Raji (cell line): ENCODE results near the gene SOX4.

ENCODE experiments used
- POLR2A ChIP-seq: IDR thresholded peaks from 2 replicates; pipeline ENCODE4 v1.6.1; 2011; ENCODE audit warnings: low read depth, low read length, control low read depth; ENCODE audit not compliant: insufficient read depth

Gene SOX4

DNA sequence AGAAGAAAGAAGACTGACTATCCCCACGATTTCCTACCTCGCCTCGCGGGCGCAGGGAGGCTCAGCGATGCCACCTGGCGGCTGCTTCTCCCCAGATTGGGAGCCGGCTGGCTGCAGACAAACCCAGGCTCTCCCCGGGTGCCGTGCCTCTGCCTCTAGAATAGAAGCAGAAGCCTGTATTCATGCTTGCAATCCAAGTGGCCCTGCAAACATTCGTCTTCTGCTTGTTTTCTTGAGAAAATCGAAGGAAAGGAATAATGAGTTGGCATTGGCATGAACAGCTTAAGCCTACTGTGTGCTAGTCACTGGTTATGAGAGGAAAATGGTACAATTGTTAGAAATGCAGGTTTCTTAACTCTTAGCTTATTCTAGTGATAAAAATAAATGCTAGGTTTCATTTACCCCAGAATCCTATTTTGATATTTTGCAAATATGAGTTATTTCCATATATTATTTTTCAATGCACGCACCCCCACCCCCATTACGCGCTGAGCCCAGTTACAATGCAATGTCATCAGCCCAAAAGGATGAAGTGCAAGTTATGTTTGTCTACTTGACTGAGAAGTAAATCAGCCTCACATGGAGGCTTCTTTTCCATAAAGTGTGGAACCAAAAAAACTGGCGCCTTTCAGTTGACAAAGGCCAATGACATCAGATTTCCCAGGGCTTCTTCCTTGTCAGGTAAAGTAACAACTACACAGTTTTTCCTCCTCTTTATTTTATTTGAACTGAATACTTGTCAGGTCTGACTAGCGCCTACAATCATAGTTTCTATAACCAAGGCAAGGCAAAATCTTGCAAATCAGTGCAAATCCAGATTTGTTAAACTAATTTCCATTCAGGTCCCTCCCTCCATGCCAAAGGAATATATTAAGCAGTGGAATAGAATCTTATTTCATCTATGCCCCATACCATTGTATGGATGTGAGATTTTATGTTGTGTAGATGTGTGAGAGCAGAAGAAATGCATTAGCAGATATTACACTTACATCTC, 3.9 kb upstream of the SOX4 start:
- no peak for TF ChIP-seq POLR2A

DNA sequence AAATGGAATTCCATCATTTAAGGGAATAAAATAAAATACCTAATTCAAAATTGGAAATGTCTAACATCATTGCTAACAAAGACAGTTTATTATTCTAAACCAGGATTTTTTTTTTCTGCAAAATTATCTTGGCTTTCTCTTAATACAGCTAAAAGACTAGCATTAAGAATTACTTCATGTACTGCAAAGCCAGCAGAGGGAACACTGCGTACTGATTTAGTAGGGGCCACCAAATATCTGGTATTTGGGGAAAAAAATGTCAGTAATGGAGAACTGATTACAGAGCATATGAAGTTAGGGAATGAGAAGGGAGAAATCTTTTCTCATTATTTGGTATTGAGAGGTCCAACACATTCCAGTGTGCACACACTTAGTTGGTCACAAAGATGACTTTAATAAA, 3.2 kb upstream of the SOX4 start:
- no peak for TF ChIP-seq POLR2A

- TF ChIP-seq POLR2A, result no peak
Observed at GRCh38 chr6:21591446-21591845, 2.1 kb upstream of the SOX4 start.

GRCh38 chr6:21592953-21593352, 598 bp upstream of the SOX4 start:
- no peak for TF ChIP-seq POLR2A

- TF ChIP-seq POLR2A, result no peak
Observed at GRCh38 chr6:21593927-21594415, 420 bp downstream of the SOX4 start.

GRCh38 chr6:21594416-21595281, 1.1 kb downstream of the SOX4 start:
- TF ChIP-seq POLR2A, result peak; percentile 31; the same call in 1 of the 2 replicates

DNA sequence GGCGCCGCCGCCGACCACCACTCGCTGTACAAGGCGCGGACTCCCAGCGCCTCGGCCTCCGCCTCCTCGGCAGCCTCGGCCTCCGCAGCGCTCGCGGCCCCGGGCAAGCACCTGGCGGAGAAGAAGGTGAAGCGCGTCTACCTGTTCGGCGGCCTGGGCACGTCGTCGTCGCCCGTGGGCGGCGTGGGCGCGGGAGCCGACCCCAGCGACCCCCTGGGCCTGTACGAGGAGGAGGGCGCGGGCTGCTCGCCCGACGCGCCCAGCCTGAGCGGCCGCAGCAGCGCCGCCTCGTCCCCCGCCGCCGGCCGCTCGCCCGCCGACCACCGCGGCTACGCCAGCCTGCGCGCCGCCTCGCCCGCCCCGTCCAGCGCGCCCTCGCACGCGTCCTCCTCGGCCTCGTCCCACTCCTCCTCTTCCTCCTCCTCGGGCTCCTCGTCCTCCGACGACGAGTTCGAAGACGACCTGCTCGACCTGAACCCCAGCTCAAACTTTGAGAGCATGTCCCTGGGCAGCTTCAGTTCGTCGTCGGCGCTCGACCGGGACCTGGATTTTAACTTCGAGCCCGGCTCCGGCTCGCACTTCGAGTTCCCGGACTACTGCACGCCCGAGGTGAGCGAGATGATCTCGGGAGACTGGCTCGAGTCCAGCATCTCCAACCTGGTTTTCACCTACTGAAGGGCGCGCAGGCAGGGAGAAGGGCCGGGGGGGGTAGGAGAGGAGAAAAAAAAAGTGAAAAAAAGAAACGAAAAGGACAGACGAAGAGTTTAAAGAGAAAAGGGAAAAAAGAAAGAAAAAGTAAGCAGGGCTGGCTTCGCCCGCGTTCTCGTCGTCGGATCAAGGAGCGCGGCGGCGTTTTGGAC, 2.0 kb downstream of the SOX4 start:
- TF ChIP-seq POLR2A, result no peak

- TF ChIP-seq POLR2A, result no peak
Observed at GRCh38 chr6:21596145-21596948, 2.8 kb downstream of the SOX4 start.

DNA sequence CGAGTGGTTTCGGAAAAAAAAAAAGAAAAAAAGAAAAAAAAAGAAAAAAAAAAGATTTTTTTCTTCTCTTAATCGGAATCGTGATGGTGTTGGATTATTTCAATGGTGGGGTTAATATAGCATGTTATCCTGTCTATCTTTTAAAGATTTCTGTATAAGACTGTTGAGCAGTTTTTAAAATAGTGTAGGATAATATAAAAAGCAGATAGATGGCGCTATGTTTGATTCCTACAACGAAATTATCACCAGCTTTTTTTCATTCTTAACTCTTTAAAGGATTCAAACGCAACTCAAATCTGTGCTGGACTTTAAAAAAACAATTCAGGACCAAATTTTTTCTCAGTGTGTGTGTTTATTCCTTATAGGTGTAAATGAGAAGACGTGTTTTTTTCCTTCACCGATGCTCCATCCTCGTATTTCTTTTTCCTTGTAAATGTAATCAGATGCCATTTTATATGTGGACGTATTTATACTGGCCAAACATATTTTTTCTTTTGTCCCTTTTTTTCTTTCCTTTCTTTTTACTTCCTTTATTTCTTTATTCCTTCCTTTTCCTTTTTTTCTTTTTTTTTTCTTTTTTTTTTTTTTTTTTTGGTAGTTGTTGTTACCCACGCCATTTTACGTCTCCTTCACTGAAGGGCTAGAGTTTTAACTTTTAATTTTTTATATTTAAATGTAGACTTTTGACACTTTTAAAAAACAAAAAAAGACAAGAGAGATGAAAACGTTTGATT, 3.6 kb downstream of the SOX4 start:
- TF ChIP-seq POLR2A, result no peak

DNA sequence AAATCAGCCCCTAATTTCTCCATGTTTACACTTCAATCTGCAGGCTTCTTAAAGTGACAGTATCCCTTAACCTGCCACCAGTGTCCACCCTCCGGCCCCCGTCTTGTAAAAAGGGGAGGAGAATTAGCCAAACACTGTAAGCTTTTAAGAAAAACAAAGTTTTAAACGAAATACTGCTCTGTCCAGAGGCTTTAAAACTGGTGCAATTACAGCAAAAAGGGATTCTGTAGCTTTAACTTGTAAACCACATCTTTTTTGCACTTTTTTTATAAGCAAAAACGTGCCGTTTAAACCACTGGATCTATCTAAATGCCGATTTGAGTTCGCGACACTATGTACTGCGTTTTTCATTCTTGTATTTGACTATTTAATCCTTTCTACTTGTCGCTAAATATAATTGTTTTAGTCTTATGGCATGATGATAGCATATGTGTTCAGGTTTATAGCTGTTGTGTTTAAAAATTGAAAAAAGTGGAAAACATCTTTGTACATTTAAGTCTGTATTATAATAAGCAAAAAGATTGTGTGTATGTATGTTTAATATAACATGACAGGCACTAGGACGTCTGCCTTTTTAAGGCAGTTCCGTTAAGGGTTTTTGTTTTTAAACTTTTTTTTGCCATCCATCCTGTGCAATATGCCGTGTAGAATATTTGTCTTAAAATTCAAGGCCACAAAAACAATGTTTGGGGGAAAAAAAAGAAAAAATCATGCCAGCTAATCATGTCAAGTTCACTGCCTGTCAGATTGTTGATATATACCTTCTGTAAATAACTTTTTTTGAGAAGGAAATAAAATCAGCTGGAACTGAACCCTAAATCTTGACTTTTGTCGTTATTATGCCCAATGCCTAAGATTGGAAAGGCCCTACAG, 4.5 kb downstream of the SOX4 start:
- no peak for TF ChIP-seq POLR2A

- TF ChIP-seq POLR2A, result no peak
Observed at GRCh38 chr6:21598674-21599023, 5.1 kb downstream of the SOX4 start.

DNA sequence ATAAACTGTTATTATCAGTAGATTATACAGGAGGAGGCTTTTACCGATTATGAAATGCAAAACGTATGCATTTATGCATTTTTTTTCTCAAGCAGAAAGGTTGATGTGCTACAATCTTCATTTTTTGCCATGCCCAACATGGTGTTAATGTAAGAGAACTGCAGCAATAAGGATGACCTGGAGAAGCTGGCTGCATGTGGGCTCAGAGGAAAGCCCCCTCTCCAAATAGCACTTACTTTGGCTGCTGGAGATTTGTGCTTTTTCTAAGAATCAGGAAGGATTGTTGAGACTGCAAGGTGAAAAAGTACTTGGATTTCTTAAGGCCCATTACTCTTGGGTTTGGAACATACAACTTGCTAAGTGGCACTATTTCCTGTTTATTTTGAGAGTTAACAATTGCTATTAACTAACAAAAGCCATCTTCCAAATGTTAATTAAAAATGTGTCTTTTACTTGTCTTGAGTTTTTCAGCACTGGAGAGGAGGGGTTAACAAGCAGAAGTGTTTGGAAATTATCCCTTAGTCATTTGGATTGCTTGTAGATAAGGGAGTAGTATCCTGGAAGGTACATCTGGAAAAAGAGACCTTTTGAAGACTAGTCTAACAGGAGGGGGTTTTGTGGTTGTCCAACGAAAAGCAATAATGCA, 5.6 kb downstream of the SOX4 start:
- no peak for TF ChIP-seq POLR2A
